GM18508 (cell line): ENCODE data around the gene ZMAT3.
"Not testable (repeated sequence)": the region's sequence is repeated elsewhere in the genome, so short reads cannot be mapped to it uniquely, and the experiment has no call there.

Experiments
- ATAC-seq: cut with Tn5 transposase; IDR thresholded peaks from one replicate; pipeline ENCODE4 v1.9.1; 2021; ENCODE audit warnings: moderate number of reproducible peaks; ENCODE audit not compliant: insufficient read depth, unreplicated experiment

The ZMAT3 gene

DNA sequence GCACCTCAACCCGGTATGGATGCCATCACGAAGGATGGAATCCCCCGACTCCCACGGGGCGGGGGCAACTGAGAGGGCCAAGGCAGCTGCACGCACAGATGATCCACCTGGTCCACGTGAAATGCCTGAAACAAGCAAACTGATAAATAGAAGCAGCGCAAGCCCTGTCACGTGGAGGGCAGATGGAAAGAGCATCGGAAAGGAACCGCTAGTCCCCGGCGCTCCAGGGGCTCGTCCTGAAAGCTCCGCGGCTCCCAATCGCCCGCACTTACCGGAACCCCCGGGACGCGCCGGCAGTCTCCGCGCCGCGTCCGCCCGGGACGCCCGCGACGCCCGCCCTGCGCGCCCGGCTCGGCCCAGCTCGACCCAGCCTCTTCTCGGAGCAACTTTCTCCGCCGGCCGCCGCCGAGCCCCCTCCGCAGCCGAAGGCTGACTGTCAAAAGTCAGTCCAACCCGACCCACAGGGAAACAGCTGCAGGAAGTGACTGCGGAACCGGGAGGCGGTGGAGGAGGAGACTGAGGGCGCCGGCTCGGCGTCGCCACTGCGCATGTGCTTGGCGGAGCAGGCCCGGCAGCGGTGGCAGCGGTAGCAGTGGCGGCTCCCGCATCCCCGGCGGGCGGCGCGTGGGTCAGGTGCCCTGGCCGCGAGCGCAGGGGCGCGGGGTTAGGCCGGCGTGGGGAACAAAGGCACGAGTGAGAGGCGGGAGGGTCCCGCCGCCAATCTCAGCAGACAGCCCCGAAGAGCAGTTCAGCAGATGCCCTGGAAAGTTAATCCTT lies at the start of gene ZMAT3:
ZMAT3 (minus strand) TSS at position 487 of the 777 bp plus-strand sequence. CDS start 4,057 bp downstream, outside the sequence.
- peak; percentile 39 for ATAC-seq

- ATAC-seq = no peak
These were observed 45.2 kb upstream of the ZMAT3 start for GRCh38 chr3:179116816-179117215.

GRCh38 chr3:179115444-179115843 lies 43.8 kb upstream of the ZMAT3 start:
- not testable (repeated sequence) for ATAC-seq

DNA sequence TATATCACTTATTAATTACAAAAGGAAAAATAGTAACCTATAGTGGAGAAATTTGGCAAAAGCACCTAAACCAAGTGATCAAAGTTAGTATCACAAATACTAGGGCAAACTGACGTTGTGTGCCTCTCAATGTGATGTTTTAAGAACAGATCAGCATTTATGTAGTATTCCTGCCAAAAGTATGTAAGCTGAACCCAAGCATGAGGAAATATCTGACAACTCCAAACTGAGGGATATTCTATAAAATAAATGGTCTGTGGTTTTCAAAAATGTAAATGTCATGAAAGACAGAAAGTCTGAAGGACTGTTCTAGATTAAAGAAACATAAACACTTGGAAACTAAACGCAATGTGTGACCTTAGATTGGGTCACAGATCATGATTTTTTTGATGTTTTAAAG lies 42.3 kb upstream of the ZMAT3 start:
- no peak for ATAC-seq

- ATAC-seq = no peak
These were observed 36.5 kb upstream of the ZMAT3 start for GRCh38 chr3:179108086-179108485.

DNA sequence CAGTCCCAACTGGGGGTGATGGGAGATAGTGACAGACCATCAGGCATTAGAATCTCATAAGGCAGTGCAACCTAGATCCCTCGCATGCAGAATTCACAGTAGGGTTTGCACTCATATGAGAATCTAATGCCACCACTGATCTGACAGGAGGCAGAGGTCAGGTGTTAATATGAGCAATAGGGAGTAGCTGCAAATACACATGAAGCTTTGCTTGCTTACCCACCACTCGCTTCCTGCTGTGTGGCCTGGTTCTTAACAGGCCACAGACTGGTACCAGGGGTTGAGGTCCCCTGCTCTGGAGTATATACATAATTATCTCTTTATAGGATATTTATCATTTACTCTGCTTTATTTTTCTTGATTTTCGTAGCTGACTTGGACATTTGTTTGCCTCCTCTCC lies 36.0 kb upstream of the ZMAT3 start:
- ATAC-seq = no peak

GRCh38 chr3:179105881-179106280 lies 34.3 kb upstream of the ZMAT3 start:
- ATAC-seq = no peak

DNA sequence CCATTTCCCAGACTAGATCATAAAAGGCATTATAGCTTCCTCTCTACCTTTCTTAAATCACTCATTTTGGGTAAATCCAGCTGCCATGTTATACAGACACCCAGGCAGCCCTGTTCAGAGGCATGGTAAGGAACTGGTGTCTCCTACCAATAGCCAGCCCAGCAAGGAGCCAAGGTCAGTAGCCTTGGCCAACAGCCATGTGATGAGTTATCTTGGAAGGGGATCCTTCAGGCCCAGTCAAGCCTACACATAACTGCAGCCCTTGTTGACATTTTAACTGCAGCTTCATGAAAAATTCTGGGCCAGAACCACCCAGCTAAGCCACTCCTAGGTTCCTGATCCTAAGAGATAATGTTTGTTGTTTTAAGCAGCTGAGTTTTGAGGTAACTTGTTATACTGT lies 29.0 kb upstream of the ZMAT3 start:
- no peak for ATAC-seq

- no peak for ATAC-seq
These were observed 26.9 kb upstream of the ZMAT3 start for GRCh38 chr3:179098388-179099077.

DNA sequence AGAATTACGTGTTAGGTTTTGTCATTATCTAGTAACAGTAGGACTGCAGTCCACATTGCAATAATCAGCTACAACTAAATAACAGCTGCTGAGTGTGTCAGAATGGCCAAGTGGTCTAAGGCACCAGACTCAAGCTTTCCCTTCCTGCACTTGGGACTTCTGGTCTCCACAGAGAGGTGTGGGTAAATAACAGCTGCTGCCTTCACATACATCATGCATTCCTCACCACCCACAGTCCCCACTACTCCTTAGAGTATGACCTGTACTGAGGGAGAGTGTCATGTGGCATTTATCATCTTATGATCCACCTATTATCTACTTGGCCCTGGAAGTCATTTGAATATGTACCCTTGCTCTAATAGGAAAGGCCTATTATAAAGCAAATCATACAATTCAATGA lies 22.2 kb upstream of the ZMAT3 start:
- ATAC-seq = no peak

- no peak for ATAC-seq
These were observed 19.5 kb upstream of the ZMAT3 start for GRCh38 chr3:179091113-179091512.

DNA sequence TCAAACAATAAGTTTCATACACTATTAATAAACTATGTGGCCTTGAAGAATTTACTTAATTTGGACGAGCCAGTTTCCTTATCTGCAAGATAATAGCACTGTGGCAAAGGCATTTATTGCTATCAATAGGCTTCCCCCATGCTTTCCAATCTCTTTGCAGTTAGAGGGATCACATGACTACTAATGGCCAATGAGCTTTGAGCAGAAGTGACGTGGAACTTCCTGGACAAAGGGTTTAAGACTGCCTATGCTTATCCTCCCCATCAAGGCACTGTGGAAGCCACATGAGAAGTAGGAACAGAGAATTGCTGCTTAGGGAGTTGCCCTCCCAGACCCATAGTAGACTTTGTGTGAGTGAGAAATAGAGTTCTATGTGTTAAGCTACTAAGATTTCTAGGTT lies 16.7 kb upstream of the ZMAT3 start:
- ATAC-seq = no peak

DNA sequence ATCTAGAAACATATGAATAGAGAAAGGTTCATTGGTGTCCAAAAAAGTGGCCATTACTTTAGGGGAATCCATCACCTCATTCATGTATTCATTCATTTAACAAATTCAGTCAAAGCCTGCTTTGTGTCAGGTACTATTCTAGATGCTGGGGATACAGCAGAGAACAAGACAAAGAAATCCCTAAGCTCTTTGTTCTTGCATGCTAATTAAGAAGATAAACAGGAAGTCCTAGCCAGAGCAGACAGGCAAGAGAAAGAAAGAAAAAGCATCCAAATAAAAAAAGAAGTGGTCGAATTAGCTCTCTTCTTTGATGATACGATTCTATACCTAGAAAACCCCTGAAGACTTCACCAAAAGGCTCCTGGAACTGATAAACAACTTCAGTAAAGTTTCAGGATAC lies 12.4 kb upstream of the ZMAT3 start:
- ATAC-seq = no peak

GRCh38 chr3:179082416-179082815 lies 10.8 kb upstream of the ZMAT3 start:
- no peak for ATAC-seq

- ATAC-seq = no peak
These were observed 10.3 kb upstream of the ZMAT3 start for GRCh38 chr3:179081885-179082284.

DNA sequence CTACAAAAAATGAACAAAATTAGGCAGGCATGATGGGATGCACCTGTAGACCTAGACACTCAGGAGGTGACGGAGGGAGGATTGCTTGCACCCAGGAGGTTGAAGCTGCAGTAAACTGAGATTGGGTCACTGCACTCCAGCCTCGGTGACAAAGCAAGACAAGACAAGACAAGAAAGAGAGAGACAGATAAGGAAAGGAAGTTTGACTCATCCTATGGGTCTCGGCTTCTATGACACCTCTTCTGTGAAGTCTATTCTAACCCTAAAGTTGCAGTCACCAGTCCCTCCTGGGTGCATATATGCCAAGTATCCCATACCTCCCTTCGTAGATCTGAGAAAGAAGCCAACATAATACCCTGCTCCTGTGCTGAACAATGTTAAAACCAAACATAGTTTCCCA lies 7.9 kb upstream of the ZMAT3 start:
- no peak for ATAC-seq

- ATAC-seq = no peak
These were observed 4.8 kb upstream of the ZMAT3 start for GRCh38 chr3:179076243-179077027.

DNA sequence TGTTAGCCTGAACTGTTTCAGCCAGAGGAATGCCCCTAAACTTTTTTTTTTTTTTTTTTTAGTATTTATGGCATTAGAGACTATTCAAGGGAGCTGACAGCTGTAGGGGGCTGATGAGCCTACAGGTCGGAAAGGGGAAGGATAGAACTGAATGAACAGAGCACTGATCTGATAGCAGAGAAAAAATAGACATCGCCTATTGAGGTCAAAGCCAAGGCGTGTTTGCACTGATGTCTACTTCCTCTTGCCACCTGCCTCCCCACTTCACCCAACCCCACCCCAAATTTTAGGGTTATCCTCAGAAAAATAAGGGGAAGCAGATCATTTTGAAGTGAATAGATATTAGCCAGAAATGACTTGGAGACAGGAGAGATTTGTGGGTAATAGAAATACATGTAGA lies 3.0 kb upstream of the ZMAT3 start:
- peak; percentile 29 for ATAC-seq

GRCh38 chr3:179073816-179074215 lies 2.2 kb upstream of the ZMAT3 start:
- ATAC-seq = no peak

DNA sequence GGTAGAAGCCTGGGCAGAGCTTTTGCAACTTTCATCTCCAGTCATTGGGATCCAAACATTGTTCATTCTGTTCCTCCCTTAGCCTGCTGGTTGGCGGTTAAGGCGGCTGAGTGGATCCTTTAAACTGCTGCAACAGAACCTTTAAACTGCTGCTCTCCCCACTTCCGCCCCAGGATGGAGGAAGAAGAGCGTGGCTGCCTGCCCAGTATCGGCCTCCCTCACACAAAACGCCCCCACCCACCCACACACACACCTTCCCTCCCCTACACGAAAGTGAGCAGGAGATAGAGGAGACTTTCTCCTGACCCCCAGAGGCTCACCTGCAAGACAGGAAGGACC lies 460 bp upstream of the ZMAT3 start:
- no peak for ATAC-seq

DNA sequence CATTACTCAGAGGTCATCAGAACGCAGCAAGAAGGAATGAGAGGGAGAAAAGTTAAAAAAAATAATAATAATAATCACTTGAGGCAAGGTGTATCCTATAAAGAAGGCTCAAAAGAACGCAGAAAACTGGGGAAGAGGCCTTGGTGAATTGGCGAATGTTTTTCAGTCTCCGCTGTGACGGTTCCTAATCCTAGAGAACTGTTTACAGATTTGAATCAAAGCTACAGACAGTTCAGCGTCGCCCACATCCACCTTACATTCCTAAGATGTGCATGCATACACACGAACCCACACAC lies 634 bp downstream of the ZMAT3 start:
- no peak for ATAC-seq
